T-helper 1 cell treated with Interleukin-12 subunit alpha and Interleukin-12 subunit beta and Interleukin-4 antibody, amounts not matched to agents 30 μg/mL and 1 μg/mL, for 36 hours (primary cell): Measurements from ENCODE around the gene EYA4.

Experiments
- H3K27ac Mint-ChIP-seq: one replicate; pipeline ENCODE4 v1.8.0; 2021; ENCODE audit warnings: mild to moderate bottlenecking, mixed read lengths
- H3K27me3 Mint-ChIP-seq: one replicate; pipeline ENCODE4 v1.8.0; 2021; ENCODE audit warnings: low read depth, mixed read lengths
- H3K36me3 Mint-ChIP-seq: one replicate; pipeline ENCODE4 v1.8.0; 2021; ENCODE audit warnings: low read depth, mixed read lengths
- H3K4me1 Mint-ChIP-seq: one replicate; pipeline ENCODE4 v1.8.0; 2021; ENCODE audit warnings: low read depth, mixed read lengths
- H3K4me3 Mint-ChIP-seq: one replicate; pipeline ENCODE4 v1.8.0; 2021; ENCODE audit warnings: mild to moderate bottlenecking, moderate library complexity, mixed read lengths
- H3K9me3 Mint-ChIP-seq: one replicate; pipeline ENCODE4 v1.8.0; 2021; ENCODE audit warnings: mixed read lengths

Gene EYA4

DNA sequence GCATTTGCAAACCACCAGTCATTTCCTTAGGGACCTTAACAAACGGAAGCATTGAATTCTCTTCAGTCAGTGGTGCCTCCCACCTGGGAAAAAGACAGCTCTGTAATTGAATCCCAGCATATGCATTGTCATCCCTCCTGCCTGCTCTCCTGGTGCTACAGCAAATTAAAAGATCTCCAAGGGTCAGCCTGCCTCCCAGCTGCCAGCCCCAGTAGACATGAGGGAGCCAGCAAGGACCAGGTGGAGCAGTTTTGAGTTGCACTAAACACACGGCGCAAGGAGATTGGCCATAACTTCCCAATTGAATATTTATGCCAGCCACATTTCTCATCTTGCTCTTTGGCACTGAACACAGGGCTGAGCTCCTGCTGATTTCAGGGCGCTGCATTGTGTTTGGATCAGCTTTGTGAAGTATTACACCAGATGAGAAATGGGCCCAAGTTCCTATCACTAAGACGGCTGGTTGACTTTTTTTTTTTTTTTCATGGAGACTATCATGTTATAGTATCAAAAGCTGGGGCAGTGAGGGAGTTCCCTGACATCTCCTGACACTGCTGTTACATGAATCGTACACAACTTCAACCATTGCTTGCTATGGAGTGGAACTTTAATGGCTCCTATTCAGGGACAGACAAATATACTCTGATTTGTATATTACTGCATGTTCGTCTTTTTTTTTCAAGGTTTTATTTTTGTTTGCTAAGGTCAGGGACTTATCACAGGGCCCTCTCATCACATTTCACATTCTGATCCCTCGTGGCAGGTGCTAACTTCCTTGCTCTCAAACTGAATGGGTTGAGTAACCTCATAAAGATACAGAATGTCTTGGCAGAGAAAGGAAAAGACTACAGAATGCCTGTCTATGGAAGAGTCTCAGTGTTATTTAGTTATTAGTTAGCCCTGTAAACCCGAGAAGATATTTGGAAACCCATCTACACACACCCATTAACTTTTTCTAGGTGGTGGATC is 191.1 kb downstream of the EYA4 start:
- no peaks in the 10 kb centered on the region for H3K9me3 Mint-ChIP-seq
- H3K27ac Mint-ChIP-seq, result no peak overlapping the region
- no peaks in the 10 kb centered on the region for H3K27me3 Mint-ChIP-seq
- H3K36me3 Mint-ChIP-seq, result no peaks in the 10 kb centered on the region
- no peak overlapping the region for H3K4me3 Mint-ChIP-seq
- H3K4me1 Mint-ChIP-seq, result no peaks in the 10 kb centered on the region

DNA sequence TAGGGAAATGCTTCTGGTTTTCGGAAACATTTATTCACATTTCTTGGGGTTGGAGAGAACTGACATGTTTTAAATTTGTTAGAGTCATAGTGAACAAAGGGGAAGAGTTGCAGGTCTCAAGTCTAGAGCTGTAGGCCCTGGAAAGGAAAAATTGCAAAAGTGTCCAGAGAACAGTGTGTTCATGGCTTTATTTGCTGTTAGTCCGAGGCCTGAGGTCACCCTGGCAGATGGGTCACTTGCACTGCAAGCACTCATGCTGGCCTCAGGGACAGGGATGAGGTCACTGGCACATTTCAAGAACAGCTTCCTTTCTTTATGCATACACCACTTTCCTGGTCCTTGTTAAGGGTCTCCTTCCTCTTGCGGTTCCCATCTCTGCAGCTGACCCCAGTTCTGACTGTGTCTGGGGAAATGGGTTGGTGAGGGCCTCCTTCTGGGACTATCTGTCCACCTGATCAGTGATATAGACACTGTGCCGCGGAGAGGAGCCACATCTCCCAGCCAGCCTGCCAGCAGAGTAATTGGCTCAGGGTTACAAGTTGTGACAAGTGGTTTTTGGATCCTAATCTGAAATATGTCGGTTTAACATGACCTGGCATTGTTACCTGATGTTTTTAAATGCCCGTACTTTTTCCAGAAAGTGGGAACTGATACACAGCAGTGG is 194.0 kb downstream of the EYA4 start:
- no peaks in the 10 kb centered on the region for H3K36me3 Mint-ChIP-seq
- H3K27me3 Mint-ChIP-seq, result no peaks in the 10 kb centered on the region
- no peaks in the 10 kb centered on the region for H3K9me3 Mint-ChIP-seq
- no peak overlapping the region for H3K27ac Mint-ChIP-seq
- no peak overlapping the region for H3K4me3 Mint-ChIP-seq
- H3K4me1 Mint-ChIP-seq, result no peaks in the 10 kb centered on the region

GRCh38 chr6:133436652-133437051 is 195.5 kb downstream of the EYA4 start:
- Mint-ChIP-seq H3K9me3 (no peaks in the 10 kb centered on the region), H3K36me3 (no peaks in the 10 kb centered on the region), H3K4me3 (no peak overlapping the region), H3K27me3 (no peaks in the 10 kb centered on the region), H3K4me1 (no peaks in the 10 kb centered on the region), H3K27ac (no peak overlapping the region)

- H3K4me1 Mint-ChIP-seq, result no peaks in the 10 kb centered on the region
- H3K4me3 Mint-ChIP-seq, result no peak overlapping the region
- H3K36me3 Mint-ChIP-seq, result no peaks in the 10 kb centered on the region
- H3K9me3 Mint-ChIP-seq, result no peaks in the 10 kb centered on the region
- no peaks in the 10 kb centered on the region for H3K27me3 Mint-ChIP-seq
- H3K27ac Mint-ChIP-seq, result no peak overlapping the region
Measured at GRCh38 chr6:133441491-133441890, 200.3 kb downstream of the EYA4 start.

- H3K9me3 Mint-ChIP-seq, result no peaks in the 10 kb centered on the region
- H3K36me3 Mint-ChIP-seq, result no peaks in the 10 kb centered on the region
- no peaks in the 10 kb centered on the region for H3K27me3 Mint-ChIP-seq
- H3K4me1 Mint-ChIP-seq, result no peaks in the 10 kb centered on the region
- no peak overlapping the region for H3K27ac Mint-ChIP-seq
- H3K4me3 Mint-ChIP-seq, result no peak overlapping the region
Measured at GRCh38 chr6:133446789-133447188, 205.6 kb downstream of the EYA4 start.

DNA sequence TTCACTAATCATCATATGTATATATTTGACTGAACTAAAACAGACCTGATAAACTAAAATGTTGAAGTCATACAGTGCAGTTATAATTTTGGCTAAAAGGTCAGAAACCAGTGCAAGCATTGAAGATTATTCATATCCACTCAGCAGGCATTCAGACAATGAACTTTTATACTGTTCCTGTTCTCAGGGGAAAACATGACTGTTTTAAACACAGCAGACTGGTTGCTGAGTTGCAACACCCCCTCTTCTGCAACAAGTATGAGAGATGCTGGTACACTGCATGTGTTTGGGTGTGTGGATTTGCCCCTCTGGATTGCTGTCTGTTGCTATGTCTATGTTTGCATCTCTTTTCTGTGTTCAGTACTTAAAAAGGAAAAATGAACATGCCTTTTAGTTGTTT is 206.8 kb downstream of the EYA4 start:
- no peak overlapping the region for H3K4me3 Mint-ChIP-seq
- no peaks in the 10 kb centered on the region for H3K36me3 Mint-ChIP-seq
- H3K27ac Mint-ChIP-seq, result no peak overlapping the region
- H3K9me3 Mint-ChIP-seq, result no peaks in the 10 kb centered on the region
- H3K27me3 Mint-ChIP-seq, result no peaks in the 10 kb centered on the region
- no peaks in the 10 kb centered on the region for H3K4me1 Mint-ChIP-seq

GRCh38 chr6:133456439-133456838 is 215.3 kb downstream of the EYA4 start:
- no peaks in the 10 kb centered on the region for H3K36me3 Mint-ChIP-seq
- H3K4me1 Mint-ChIP-seq, result no peaks in the 10 kb centered on the region
- H3K9me3 Mint-ChIP-seq, result no peaks in the 10 kb centered on the region
- no peak overlapping the region for H3K27ac Mint-ChIP-seq
- no peak overlapping the region for H3K4me3 Mint-ChIP-seq
- no peaks in the 10 kb centered on the region for H3K27me3 Mint-ChIP-seq

DNA sequence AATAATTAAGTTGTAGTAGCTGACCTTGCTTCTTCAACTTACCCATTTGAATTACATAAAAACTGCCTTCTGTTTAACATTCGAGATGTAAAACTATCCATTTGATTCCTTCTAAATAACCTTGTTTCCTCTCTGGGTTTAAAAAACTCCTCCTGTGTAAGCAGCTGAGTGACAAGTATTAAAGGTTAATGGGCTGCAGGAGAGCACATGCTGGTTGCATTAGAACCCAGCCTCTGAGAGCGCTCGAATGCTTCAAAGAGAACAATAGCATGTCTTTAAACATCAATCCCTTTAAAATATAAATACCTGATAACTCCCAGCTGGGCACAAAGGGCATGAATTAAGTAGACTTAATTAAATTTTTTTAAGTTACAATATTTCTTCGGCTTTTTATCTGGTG is 215.8 kb downstream of the EYA4 start:
- Mint-ChIP-seq H3K4me3 (no peak overlapping the region), H3K4me1 (no peaks in the 10 kb centered on the region), H3K9me3 (no peaks in the 10 kb centered on the region), H3K27me3 (no peaks in the 10 kb centered on the region), H3K27ac (no peak overlapping the region), H3K36me3 (no peaks in the 10 kb centered on the region)

- H3K4me3 Mint-ChIP-seq, result no peak overlapping the region
- no peaks in the 10 kb centered on the region for H3K27me3 Mint-ChIP-seq
- no peak overlapping the region for H3K27ac Mint-ChIP-seq
- no peaks in the 10 kb centered on the region for H3K9me3 Mint-ChIP-seq
- no peaks in the 10 kb centered on the region for H3K36me3 Mint-ChIP-seq
- H3K4me1 Mint-ChIP-seq, result no peaks in the 10 kb centered on the region
Measured at GRCh38 chr6:133460101-133460500, 218.9 kb downstream of the EYA4 start.

DNA sequence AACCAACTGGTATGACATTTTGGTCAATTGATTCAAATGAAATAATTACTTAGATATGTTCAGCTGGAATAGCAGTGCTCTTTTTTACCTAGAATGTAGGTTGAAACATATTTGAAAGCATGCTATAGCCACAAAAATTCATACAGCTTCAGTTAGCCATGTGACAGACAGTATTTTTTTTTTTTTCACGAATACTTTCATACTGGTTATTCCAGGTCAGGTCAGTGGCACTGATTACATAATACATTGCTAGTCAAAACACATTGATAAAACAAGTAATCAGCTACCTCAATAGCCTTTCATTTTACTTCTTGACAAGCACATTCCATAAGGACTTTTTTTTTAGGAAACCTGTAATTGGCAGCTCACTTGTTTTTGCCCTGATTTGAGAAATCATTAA is 222.6 kb downstream of the EYA4 start:
- H3K4me1 Mint-ChIP-seq, result no peaks in the 10 kb centered on the region
- no peaks in the 10 kb centered on the region for H3K27me3 Mint-ChIP-seq
- H3K27ac Mint-ChIP-seq, result no peak overlapping the region
- no peaks in the 10 kb centered on the region for H3K36me3 Mint-ChIP-seq
- no peaks in the 10 kb centered on the region for H3K9me3 Mint-ChIP-seq
- no peak overlapping the region for H3K4me3 Mint-ChIP-seq

DNA sequence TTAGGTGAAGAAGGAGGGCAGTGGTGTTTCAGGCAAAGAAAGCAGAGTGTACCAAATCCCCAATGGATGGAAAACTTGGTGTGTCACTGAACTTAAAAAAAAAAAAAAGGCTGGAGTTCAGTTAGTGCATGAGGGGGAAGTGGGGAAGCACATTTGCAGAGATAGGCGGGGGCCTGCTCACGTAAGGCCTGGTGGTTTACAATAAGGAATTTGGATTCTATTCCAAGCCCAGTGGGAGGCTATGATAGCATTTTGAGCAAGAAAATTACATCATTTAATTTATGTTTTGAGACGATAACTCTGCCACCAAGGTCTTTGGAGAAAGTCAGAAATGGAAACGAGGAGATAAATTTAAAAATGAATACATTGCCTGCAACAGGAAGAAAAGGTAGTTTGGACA is 225.5 kb downstream of the EYA4 start:
- no peaks in the 10 kb centered on the region for H3K27me3 Mint-ChIP-seq
- no peaks in the 10 kb centered on the region for H3K9me3 Mint-ChIP-seq
- H3K27ac Mint-ChIP-seq, result no peak overlapping the region
- no peaks in the 10 kb centered on the region for H3K36me3 Mint-ChIP-seq
- no peaks in the 10 kb centered on the region for H3K4me1 Mint-ChIP-seq
- H3K4me3 Mint-ChIP-seq, result no peak overlapping the region

DNA sequence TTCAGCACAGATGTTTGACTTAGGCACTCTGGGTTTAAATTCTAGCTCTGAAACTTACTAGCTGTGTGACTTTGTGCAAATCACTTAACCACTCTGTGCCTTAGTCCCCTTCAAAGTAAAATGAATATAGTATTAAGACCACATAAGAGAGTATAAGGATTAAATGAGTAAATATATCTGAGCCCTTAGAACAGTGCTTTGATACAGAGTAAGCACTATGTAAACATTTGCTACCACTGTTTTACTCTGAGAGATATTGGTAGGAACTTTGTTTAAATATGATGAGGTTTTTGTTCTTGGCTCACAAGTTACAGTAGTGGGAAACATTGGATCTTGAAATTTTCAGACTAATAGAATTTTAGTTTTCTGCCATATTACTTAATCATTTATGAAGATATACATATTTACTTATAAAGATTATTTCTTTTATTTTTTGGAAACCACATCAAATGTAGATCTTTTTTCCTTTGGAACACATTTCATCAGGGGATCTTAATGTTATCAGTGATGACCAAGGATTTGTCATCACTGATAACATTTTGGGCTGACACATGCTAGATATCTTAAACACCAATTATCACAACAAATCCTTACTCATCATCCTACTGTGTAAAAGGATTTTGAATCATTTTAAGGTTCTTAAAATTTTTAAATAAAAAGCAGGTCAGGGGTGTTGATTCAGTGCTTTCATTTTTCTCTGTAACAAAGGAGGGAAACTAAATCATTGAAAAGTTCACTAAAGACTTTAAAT is 226.2 kb downstream of the EYA4 start:
- Mint-ChIP-seq H3K27ac (no peak overlapping the region), H3K27me3 (no peaks in the 10 kb centered on the region), H3K9me3 (no peaks in the 10 kb centered on the region), H3K4me1 (no peaks in the 10 kb centered on the region), H3K4me3 (no peak overlapping the region), H3K36me3 (no peaks in the 10 kb centered on the region)

- Mint-ChIP-seq H3K27ac (no peak overlapping the region), H3K4me3 (no peak overlapping the region), H3K9me3 (no peaks in the 10 kb centered on the region), H3K36me3 (no peaks in the 10 kb centered on the region), H3K27me3 (no peaks in the 10 kb centered on the region), H3K4me1 (no peaks in the 10 kb centered on the region)
Measured at GRCh38 chr6:133467982-133468380, 226.8 kb downstream of the EYA4 start.

DNA sequence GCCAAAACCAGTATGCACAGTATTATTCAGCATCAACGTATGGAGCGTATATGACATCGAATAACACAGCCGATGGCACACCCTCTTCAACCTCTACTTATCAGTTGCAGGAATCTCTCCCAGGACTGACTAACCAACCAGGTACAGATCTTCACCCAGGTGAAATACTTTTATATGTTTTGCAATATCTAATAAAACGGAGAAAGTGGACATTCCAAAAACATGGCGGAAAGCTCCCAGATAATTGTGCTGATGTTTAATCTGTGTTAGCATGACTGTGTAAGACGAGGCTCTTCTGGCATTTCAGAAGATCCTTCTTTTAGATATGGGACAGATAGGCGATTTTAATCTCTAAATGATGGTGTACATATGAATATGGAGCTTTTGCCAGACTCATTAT is 227.4 kb downstream of the EYA4 start:
- Mint-ChIP-seq H3K9me3 (no peaks in the 10 kb centered on the region), H3K4me3 (no peak overlapping the region), H3K27ac (no peak overlapping the region), H3K4me1 (no peaks in the 10 kb centered on the region), H3K27me3 (no peaks in the 10 kb centered on the region), H3K36me3 (no peaks in the 10 kb centered on the region)

DNA sequence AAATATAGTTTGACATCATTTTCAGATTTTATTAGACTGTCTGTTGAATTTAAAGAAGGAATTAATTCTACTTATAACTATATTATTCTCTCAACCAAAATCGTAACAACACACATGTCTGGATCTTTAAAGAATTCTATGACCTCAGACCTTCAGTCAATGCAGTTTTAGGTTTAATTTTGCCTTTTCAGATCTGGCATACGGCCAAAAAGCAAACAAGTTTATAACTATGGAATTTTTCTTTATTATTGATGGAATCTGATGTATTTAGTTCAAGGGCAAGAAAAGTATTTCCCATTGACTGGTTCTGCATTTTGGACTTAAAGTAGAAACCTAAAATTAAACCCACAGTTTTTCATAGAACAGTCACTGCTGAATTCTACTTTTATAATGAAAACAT is 233.4 kb downstream of the EYA4 start:
- Mint-ChIP-seq H3K27ac (no peak overlapping the region), H3K4me3 (no peak overlapping the region), H3K27me3 (no peaks in the 10 kb centered on the region), H3K36me3 (no peaks in the 10 kb centered on the region), H3K4me1 (no peaks in the 10 kb centered on the region), H3K9me3 (no peaks in the 10 kb centered on the region)
